ENCODE results near the gene GSE1. TPM values are rescaled to one million over a fixed set of nuclear protein-coding genes. Genes with fewer than 3 reads are reported as not detected.

GSE1 gene
- total RNA-seq, 1 experiment from 2014 or later, result 124 TPM

DNA sequence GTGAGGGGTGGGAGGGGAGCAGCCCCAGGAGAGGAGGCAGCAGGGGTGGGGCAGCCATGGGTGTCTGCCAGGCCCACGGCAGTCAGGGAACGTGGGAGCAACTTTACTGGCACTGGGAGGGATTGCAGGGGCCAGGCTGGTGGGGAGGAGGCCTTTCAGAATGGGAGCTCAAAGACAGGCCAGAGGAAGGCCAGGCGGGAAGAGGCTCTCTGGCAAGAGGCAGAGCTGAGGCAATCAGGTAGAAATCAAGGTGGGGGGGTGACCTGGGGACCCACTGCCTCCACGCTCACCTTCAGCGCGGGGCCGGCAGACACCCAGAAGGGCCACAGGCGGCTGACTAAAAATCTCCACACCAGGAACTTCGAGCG is 11.9 kb upstream of the GSE1 start:
- CTCF ChIA-PET, result interaction anchor here (0.6 to 4.6 kb wide), 22 partner anchors 8 to 428 kb away, joined by 3 to 26 read pairs (median 5); no protein-coding TSS in a partner anchor
- H3K4me1 Mint-ChIP-seq, result peaks cover 71% of the 10 kb centered on the region
- H3K36me3 Mint-ChIP-seq, result no peaks in the 10 kb centered on the region
- DNase-seq (ENCODE audit: low spot score) (no peak), ATAC-seq (peak; percentile 6)
- POLR2A ChIA-PET, result interaction anchor here (0.5 to 2.5 kb wide), 3 partner anchors 10 to 48 kb away, joined by 3 to 8 read pairs (median 3); no protein-coding TSS in a partner anchor
- H3K9me3 Mint-ChIP-seq, result no peaks in the 10 kb centered on the region
- peak overlapping the region; percentile 19; the same call in 1 of the 2 replicates for H3K27ac Mint-ChIP-seq
- TF ChIP-seq FOXK1 (CRISPR knock-in tag; IDR thresholded peaks at IDR 0.05), result no peak
- no peak for TF ChIP-seq FOXP1 (CRISPR knock-in tag; IDR thresholded peaks at IDR 0.05; ENCODE audit: borderline replicate concordance)
- TF ChIP-seq ZBTB21 (CRISPR knock-in tag; IDR thresholded peaks at IDR 0.05; ENCODE audit: borderline replicate concordance), result no peak
- TF ChIP-seq, protein P1, sequence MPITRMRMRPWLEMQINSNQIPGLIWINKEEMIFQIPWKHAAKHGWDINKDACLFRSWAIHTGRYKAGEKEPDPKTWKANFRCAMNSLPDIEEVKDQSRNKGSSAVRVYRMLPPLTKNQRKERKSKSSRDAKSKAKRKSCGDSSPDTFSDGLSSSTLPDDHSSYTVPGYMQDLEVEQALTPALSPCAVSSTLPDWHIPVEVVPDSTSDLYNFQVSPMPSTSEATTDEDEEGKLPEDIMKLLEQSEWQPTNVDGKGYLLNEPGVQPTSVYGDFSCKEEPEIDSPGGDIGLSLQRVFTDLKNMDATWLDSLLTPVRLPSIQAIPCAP (CRISPR knock-in tag; IDR thresholded peaks at IDR 0.05), result no peak
- H3K27me3 Mint-ChIP-seq (ENCODE audit: low read depth), result no peaks in the 10 kb centered on the region
- peak overlapping the region; percentile 9; the same call in 1 of the 2 replicates for H3K4me3 Mint-ChIP-seq

DNA sequence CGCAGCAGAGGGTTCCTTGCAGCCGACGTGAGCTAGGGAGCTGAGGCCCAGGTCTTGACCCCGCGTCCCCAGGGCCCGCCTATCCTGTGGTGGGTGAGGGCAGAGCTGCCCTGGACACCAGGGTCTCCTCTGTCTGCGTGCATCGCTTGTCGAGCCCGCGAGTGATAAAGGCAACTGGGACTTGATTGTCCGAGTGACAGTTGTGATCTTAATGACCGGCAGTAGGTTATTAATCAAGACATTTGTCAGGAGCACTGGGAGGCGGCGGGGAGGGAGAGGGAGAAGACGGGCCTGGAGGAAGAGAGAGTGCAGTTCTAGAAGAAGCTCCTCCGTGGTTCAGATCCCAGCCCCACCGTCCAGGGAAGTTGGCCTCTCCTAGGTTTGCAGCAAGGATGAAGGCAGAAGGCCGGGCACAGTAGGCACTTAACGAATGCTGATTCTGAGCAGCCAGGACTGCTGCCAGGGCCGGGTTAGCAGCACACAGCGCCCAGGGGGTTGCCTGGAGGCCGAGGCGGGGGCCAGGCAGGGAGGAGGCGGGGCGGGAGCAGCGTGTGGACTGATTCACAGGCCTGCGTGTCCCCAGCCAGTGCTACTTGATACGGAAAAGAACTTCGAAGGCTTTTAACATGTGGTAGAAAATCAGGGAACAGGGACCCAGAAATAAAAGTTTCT is 11.3 kb upstream of the GSE1 start:
- POLR2A ChIA-PET, result interaction anchor here (0.5 to 2.5 kb wide), 3 partner anchors 10 to 48 kb away, joined by 3 to 8 read pairs (median 3); no protein-coding TSS in a partner anchor
- H3K36me3 Mint-ChIP-seq, result no peaks in the 10 kb centered on the region
- peak overlapping the region; percentile 9; the same call in 1 of the 2 replicates for H3K4me3 Mint-ChIP-seq
- H3K4me1 Mint-ChIP-seq, result peaks cover 74% of the 10 kb centered on the region
- no peak for DNase-seq (ENCODE audit: low spot score)
- 0 out of 2 replicates have a peak, but pooled peaks have one; percentile 11 for ATAC-seq
- H3K9me3 Mint-ChIP-seq, result no peaks in the 10 kb centered on the region
- no peak for TF ChIP-seq NFYB (CRISPR knock-in tag; conservative IDR thresholded peaks at IDR 0.05; ENCODE audit: low read depth)
- no peak for TF ChIP-seq PRRX2 (CRISPR knock-in tag; IDR thresholded peaks at IDR 0.05)
- no peak for TF ChIP-seq TP53 (CRISPR knock-in tag; IDR thresholded peaks at IDR 0.05)
- no peak overlapping the region for H3K27ac Mint-ChIP-seq
- CTCF ChIA-PET, result interaction anchor here (0.6 to 4.6 kb wide), 24 partner anchors 9 to 487 kb away, joined by 3 to 26 read pairs (median 4); no protein-coding TSS in a partner anchor
- no peaks in the 10 kb centered on the region for H3K27me3 Mint-ChIP-seq (ENCODE audit: low read depth)

DNA sequence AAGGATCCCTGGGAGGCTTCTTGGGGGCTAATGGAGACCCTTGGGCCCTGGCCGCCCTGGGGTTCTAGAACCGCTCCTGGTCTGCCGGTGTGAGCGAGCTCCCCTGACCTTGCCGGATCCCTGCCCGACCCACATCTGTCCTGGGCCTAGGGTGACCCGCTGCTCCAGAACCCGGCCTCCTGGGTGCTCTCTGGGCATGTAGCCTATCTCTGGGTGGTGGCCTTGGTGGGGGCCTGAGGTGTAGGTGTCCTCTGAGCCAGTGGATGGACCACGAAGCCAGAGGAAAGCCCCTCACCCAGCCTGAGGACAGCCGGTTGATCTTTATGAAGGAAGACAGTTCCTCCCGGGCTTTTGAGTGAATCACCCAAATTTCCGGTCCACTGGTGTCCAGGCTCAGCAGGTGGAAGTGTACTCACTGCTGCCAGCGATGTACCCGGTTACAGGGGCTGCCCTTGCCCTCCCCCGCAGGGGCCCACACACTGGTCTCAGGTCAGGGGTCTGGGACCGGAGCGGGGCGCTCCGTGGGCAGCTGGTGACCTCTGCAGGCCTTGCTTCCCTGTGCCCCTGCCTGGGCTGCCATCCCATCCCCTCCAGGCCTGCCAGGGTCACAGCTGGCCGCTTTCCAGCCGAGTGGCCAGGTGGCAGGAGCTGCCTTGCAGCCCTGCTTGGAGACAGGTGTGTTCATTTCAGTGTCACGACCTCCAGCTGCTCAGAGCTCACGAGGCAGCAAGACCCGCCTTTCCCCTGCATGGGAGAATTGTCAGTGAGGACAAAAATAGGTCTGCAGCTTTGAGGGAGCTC is 10.5 kb upstream of the GSE1 start:
- CTCF ChIA-PET, result interaction anchor here (0.6 to 4.6 kb wide), 22 partner anchors 8 to 487 kb away, joined by 3 to 26 read pairs (median 5); no protein-coding TSS in a partner anchor
- no peak overlapping the region for H3K4me3 Mint-ChIP-seq
- TF ChIP-seq NFE2L1 (CRISPR knock-in tag; IDR thresholded peaks at IDR 0.05) (no peak), GRHL2 (CRISPR knock-in tag; IDR thresholded peaks at IDR 0.05; ENCODE audit: insufficient replicate concordance, severe bottlenecking) (no peak), MYBL2 (CRISPR knock-in tag; IDR thresholded peaks at IDR 0.05) (peak; percentile 31; the same call in 1 of the 2 replicates), ETV6 (CRISPR knock-in tag; IDR thresholded peaks at IDR 0.05) (peak; percentile 47; the same call in 1 of the 2 replicates)
- TF ChIP-seq, protein P2, sequence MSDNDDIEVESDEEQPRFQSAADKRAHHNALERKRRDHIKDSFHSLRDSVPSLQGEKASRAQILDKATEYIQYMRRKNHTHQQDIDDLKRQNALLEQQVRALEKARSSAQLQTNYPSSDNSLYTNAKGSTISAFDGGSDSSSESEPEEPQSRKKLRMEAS (CRISPR knock-in tag; IDR thresholded peaks at IDR 0.05), result 0 out of 2 replicates have a peak, but pooled peaks have one; percentile 29
- TF ChIP-seq, protein P3, sequence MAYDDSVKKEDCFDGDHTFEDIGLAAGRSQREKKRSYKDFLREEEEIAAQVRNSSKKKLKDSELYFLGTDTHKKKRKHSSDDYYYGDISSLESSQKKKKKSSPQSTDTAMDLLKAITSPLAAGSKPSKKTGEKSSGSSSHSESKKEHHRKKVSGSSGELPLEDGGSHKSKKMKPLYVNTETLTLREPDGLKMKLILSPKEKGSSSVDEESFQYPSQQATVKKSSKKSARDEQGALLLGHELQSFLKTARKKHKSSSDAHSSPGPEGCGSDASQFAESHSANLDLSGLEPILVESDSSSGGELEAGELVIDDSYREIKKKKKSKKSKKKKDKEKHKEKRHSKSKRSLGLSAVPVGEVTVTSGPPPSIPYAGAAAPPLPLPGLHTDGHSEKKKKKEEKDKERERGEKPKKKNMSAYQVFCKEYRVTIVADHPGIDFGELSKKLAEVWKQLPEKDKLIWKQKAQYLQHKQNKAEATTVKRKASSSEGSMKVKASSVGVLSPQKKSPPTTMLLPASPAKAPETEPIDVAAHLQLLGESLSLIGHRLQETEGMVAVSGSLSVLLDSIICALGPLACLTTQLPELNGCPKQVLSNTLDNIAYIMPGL (CRISPR knock-in tag; IDR thresholded peaks at IDR 0.05), result 0 out of 2 replicates have a peak, but pooled peaks have one; percentile 27
- DNase-seq (ENCODE audit: low spot score) (no peak), ATAC-seq (no peak)
- POLR2A ChIA-PET, result interaction anchor here (0.6 to 2.5 kb wide), 2 partner anchors 45 to 855 kb away, joined by 5 to 8 read pairs; no protein-coding TSS in a partner anchor
- H3K27me3 Mint-ChIP-seq (ENCODE audit: low read depth), result no peaks in the 10 kb centered on the region
- peaks cover 78% of the 10 kb centered on the region for H3K4me1 Mint-ChIP-seq
- H3K36me3 Mint-ChIP-seq, result no peaks in the 10 kb centered on the region
- H3K27ac Mint-ChIP-seq, result peak overlapping the region; percentile 79; the same call in 1 of the 2 replicates
- no peaks in the 10 kb centered on the region for H3K9me3 Mint-ChIP-seq
